Neutrophil (primary cell): Measurements from ENCODE around the gene NSDHL.

Source experiments
- H3K27ac ChIP-seq: fragments of 200-600 bp; sonication (generic); 2 replicates; pipeline ENCODE4 v1.5.1; 2016; ENCODE audit warnings: mild to moderate bottlenecking, moderate library complexity
- H3K27me3 ChIP-seq: fragments of 200-600 bp; sonication (generic); 2 replicates; pipeline ENCODE4 v1.6.0; 2016; ENCODE audit warnings: mild to moderate bottlenecking
- H3K36me3 ChIP-seq: fragments of 200-600 bp; sonication (generic); 2 replicates; pipeline ENCODE4 v1.5.1; 2017
- H3K4me1 ChIP-seq, 2 experiments: fragments of 200-600 bp in 1 of 2; sonication (generic) in 1 of 2; 1 replicate in 1 of 2; 2 replicates in 1 of 2; pipeline versions ENCODE4 v1.5.1 to v1.6.1; 2013 to 2016; ENCODE audit warnings: low read depth in 1 of 2, low read length in 1 of 2, mild to moderate bottlenecking in 1 of 2, moderate library complexity in 1 of 2; ENCODE audit not compliant: control insufficient read depth in 1 of 2, insufficient read depth in 1 of 2
- H3K4me3 ChIP-seq, 2 experiments: fragments of 200-600 bp in 1 of 2; sonication (generic) in 1 of 2; 1 replicate in 1 of 2; 2 replicates in 1 of 2; pipeline ENCODE4 v1.5.1; 2013 to 2016; ENCODE audit warnings: low read depth in 1 of 2, low read length in 1 of 2, mild to moderate bottlenecking in 1 of 2, moderate library complexity in 1 of 2
- H3K9me3 ChIP-seq: fragments of 200-600 bp; sonication (generic); 2 replicates; pipeline ENCODE4 v1.5.1; 2016
- TF ChIP-seq, protein P1 (sequence below): fragments of 200-600 bp; sonication (generic); IDR thresholded peaks from 2 replicates; pipeline ENCODE4 v1.5.1; 2016; ENCODE audit warnings: antibody characterized with exemption

NSDHL gene

DNA sequence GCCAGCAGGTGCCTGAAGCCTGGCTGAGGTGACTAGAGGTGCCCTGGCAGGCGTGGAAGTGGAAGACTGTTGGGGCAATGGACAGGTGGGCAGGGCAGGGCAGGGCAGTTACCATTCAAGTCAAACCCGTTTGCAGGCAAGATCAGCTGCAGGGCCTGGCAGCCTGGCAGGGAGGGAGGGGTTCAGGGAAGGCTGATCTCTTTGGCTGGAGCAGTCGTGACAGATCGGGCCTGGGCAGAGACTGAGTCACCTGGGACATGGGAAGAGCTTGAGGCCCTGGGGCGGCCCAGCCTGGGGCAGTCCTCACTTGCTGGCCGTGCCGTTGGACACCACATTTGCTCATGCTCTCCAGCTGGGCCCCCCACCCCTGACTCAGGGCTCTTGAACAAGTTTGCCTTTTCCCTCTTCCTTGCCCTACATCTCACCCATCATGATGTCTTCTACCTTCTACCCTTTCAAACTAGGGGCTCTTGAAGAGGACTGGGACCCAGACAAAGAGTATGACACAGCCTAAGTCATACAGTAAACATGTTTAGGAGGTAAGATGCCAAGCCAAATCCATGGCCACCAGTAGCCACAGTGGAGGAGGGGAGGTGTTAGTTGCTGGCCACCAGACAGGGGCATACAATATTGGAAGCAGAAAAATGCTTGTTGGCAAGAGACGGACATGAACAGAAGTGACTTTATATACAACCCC lies 65.0 kb downstream of the NSDHL start:
- no peaks in the 10 kb centered on the region for H3K9me3 ChIP-seq
- no peaks in the 10 kb centered on the region for H3K36me3 ChIP-seq
- no peak overlapping the region for H3K4me3 ChIP-seq
- peaks cover 51% of the 10 kb centered on the region for H3K27me3 ChIP-seq
- no peaks in the 10 kb centered on the region for H3K4me1 ChIP-seq
- no peak overlapping the region for H3K27ac ChIP-seq
- TF ChIP-seq, protein P1, sequence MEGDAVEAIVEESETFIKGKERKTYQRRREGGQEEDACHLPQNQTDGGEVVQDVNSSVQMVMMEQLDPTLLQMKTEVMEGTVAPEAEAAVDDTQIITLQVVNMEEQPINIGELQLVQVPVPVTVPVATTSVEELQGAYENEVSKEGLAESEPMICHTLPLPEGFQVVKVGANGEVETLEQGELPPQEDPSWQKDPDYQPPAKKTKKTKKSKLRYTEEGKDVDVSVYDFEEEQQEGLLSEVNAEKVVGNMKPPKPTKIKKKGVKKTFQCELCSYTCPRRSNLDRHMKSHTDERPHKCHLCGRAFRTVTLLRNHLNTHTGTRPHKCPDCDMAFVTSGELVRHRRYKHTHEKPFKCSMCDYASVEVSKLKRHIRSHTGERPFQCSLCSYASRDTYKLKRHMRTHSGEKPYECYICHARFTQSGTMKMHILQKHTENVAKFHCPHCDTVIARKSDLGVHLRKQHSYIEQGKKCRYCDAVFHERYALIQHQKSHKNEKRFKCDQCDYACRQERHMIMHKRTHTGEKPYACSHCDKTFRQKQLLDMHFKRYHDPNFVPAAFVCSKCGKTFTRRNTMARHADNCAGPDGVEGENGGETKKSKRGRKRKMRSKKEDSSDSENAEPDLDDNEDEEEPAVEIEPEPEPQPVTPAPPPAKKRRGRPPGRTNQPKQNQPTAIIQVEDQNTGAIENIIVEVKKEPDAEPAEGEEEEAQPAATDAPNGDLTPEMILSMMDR = no peak

DNA sequence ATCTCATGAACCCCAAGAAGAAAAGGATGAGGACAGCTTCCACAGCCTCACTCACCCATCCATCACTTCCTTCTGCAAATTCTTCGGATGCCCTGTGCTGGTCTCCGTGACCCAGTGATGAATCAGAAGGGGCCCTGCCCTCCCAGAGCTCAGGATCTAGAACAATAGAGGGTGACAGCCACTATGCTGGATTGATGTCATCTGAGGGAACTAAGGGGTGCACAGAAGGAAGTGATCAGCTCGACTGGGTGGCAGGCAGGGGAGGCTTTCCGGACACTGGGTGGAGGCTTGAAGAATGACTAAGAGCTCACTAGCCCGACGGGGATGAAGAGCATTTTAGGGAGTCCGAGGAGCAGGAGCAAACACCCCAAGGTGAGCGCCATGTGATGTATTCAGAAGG lies 65.6 kb downstream of the NSDHL start:
- H3K27me3 ChIP-seq = peaks cover 50% of the 10 kb centered on the region
- no peaks in the 10 kb centered on the region for H3K9me3 ChIP-seq
- H3K4me1 ChIP-seq = no peaks in the 10 kb centered on the region
- no peaks in the 10 kb centered on the region for H3K36me3 ChIP-seq
- TF ChIP-seq, protein P1 = no peak
- no peak overlapping the region for H3K27ac ChIP-seq
- H3K4me3 ChIP-seq = no peak overlapping the region

DNA sequence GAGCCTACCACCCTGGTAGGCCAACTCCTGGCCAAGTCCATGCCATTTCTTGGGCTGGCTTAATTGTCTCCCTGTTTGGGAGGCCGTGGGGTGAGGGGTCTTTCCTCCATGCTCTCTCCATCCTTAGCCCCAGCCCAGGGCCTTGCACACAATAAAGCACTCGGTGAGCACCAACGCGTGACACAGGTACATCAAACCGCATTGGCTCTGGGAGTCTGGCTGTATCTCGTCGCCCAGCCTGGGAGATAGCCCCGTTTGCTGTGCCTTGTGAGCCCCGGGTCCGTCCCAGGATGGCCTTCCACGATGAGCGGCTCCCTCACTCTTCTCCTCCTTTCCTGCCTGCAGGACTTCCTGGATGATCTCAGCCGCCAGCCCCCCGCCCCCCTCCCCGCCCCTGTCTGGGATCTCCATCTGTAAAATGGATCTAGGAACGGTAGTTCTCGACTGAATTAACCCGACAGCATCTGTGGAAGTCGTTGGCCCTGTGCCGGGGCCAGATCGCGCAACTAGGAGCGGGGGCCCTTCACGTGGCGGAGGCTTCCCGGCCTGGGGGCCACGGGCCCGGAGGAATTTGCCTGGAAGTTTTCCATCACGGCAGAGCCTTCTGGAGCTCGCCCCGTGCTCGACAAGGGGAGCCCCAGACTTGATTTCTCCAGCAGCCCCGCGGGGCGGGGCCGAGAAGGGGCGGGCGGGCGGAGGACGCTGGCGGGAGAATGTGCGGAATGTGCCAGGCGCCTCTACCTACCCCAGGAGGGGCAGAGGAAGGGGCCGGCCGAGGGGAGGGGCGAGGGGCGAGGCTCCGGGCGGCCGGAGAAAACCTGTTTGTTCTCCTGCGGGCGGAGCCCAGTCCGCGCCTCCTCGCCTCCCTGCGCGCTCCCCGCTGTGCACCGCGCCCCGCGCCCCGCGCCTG lies 66.6 kb downstream of the NSDHL start, which contains the start of gene ZNF185:
ZNF185 (plus strand) TSS at position 846 of the 910 bp plus-strand sequence. CDS start 16,423 bp downstream, outside the sequence.
- no peaks in the 10 kb centered on the region for H3K4me1 ChIP-seq

DNA sequence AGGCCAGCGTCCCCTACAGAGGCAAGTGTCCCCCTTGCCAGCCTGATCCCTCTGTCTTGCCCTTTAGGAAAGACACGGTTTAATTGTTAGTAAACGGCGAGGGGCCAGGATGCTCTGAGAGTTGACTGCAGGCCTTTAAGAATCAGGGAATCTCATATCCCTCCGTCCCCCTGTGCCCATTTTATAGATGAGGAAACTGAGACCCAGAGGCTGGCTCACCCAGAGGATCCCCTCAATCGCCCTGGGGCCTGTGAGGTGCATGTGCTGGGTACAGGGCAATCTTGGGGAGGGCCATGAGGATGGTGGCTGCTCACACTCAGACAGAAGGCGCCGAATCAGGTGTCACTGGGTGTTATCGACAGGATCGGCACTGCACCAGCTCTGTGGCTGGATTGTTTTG lies 67.6 kb downstream of the NSDHL start:
- Histone ChIP-seq H3K4me3 (no peak overlapping the region), H3K27ac (no peak overlapping the region)
- TF ChIP-seq, protein P1 = no peak

More for the DNA sequence above, 66.6 kb downstream of the NSDHL start, which contains the start of gene ZNF185:
- TF ChIP-seq, protein P1 = no peak
- no peaks in the 10 kb centered on the region for H3K9me3 ChIP-seq
- H3K4me3 ChIP-seq = no peak within 1 kb of the TSS
- H3K36me3 ChIP-seq = no peaks in the 10 kb centered on the region
- peaks cover 40% of the 10 kb centered on the region for H3K27me3 ChIP-seq
- no peak within 1 kb of the TSS for H3K27ac ChIP-seq

DNA sequence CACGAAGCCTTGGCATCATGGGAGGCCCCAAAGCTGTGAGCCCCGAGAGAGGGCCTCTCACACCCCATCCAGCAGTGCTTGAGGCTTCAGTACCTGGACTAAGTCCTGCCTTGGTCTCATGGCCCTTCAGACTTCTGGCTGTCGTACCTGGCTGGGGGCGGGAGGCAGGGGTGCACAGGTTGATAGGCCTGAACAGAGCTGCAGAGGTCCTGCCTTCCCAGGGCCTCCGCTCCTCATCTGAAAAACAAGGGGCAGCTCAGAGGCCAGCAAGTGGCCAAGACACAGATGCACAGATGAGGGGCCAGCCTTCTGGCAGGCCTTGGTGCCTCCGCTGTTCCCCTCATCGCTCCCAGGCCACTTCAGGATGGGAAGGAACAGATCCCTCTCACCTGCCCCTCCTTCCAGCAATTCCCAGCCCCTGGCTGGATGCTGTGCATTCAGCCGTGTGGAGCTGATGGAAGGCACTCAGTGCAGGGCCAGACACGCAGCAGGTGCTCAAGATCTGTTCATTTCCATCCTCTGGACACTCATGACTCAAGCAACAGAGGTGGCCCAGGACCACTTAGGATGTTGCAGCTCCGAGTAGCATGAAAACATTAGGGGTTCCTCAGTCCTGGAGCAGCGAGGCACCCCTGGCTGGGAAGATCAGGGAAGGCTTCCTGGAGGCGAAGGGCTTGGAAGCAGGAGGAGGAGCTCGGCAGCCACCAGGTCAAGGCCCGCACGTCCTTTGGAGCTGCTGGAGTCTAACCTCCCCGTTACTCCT lies 68.4 kb downstream of the NSDHL start:
- Histone ChIP-seq H3K36me3 (no peaks in the 10 kb centered on the region), H3K27ac (no peak overlapping the region), H3K9me3 (no peaks in the 10 kb centered on the region), H3K27me3 (peaks cover 38% of the 10 kb centered on the region), H3K4me1 (no peaks in the 10 kb centered on the region), H3K4me3 (no peak overlapping the region)
- TF ChIP-seq, protein P1 = no peak

More for the DNA sequence above, 67.6 kb downstream of the NSDHL start:
- H3K9me3 ChIP-seq = no peaks in the 10 kb centered on the region
- peaks cover 38% of the 10 kb centered on the region for H3K27me3 ChIP-seq
- no peaks in the 10 kb centered on the region for H3K4me1 ChIP-seq
- no peaks in the 10 kb centered on the region for H3K36me3 ChIP-seq
